Left lobe of liver (tissue), 2 donors: ENCODE results near the gene TAX1BP1. TPM values are rescaled to one million over a fixed set of nuclear protein-coding genes. Genes with fewer than 3 reads are reported as not detected.
"Not testable (repeated sequence)": the region's sequence is repeated elsewhere in the genome, so short reads cannot be mapped to it uniquely, and the experiment has no call there.

Source experiments
- ATAC-seq: fragments of 200-7000 bp; cut with Tn5 transposase; one replicate; pipeline ENCODE4 v1.9.1; 2020; ENCODE audit warnings: mild to moderate bottlenecking, moderate library complexity
- DNase-seq: peaks from one replicate; pipeline ENCODE4 v3.0.0-alpha.2; 2020; ENCODE audit warnings: low spot score
- total RNA-seq: library from RNA; stranded (reverse); gene quantifications from one replicate; pipeline ENCODE4 v1.2.1, GENCODE V29; 2021
- donor health status: DM: no; HTN: no; CAD: no; lungs with moderate emphysema.
- donor health status: DM: no; HTN: yes; CAD: no.

Gene TAX1BP1
- total RNA-seq, 1 donor from 2014 or later = 32.4 TPM

- DNase-seq (no peak), ATAC-seq (no peak)
Observed at GRCh38 chr7:27840760-27841364, 100.9 kb downstream of the TAX1BP1 start.

- DNase-seq (no peak), ATAC-seq (no peak)
Observed at GRCh38 chr7:27842094-27842692, 102.2 kb downstream of the TAX1BP1 start.

GRCh38 chr7:27842851-27843250 lies 102.9 kb downstream of the TAX1BP1 start:
- no peak for DNase-seq
- ATAC-seq = no peak

GRCh38 chr7:27843584-27844305 lies 103.8 kb downstream of the TAX1BP1 start:
- no peak for ATAC-seq
- DNase-seq = no peak

- ATAC-seq = no peak
Observed at GRCh38 chr7:27846388-27846787, 106.4 kb downstream of the TAX1BP1 start.

GRCh38 chr7:27850531-27850930 lies 110.6 kb downstream of the TAX1BP1 start:
- no peak for DNase-seq
- ATAC-seq = no peak

More at GRCh38 chr7:27846388-27846787, 106.4 kb downstream of the TAX1BP1 start:
- DNase-seq = no peak

- ATAC-seq, DNase-seq: not testable (repeated sequence)
Observed at GRCh38 chr7:27856703-27857485, 116.9 kb downstream of the TAX1BP1 start.

- DNase-seq = no peak
- no peak for ATAC-seq
Observed at GRCh38 chr7:27860800-27861199, 120.8 kb downstream of the TAX1BP1 start.

- DNase-seq (no peak), ATAC-seq (no peak)
Observed at GRCh38 chr7:27861747-27862146, 121.8 kb downstream of the TAX1BP1 start.

GRCh38 chr7:27863880-27864279 lies 123.9 kb downstream of the TAX1BP1 start:
- DNase-seq (no peak), ATAC-seq (no peak)

- DNase-seq = no peak
Observed at GRCh38 chr7:27866256-27866655, 126.3 kb downstream of the TAX1BP1 start.

GRCh38 chr7:27866828-27867672 lies 127.1 kb downstream of the TAX1BP1 start:
- ATAC-seq = no peak
- DNase-seq = no peak

More at GRCh38 chr7:27866256-27866655, 126.3 kb downstream of the TAX1BP1 start:
- ATAC-seq = no peak

- DNase-seq = no peak
- no peak for ATAC-seq
Observed at GRCh38 chr7:27868131-27868550, 128.2 kb downstream of the TAX1BP1 start.

- DNase-seq = no peak
- no peak for ATAC-seq
Observed at GRCh38 chr7:27869056-27869455, 129.1 kb downstream of the TAX1BP1 start.

- no peak for DNase-seq
Observed at GRCh38 chr7:27870595-27870994, 130.6 kb downstream of the TAX1BP1 start.

GRCh38 chr7:27871086-27871485 lies 131.1 kb downstream of the TAX1BP1 start:
- no peak for ATAC-seq

More at GRCh38 chr7:27870595-27870994, 130.6 kb downstream of the TAX1BP1 start:
- ATAC-seq = no peak

GRCh38 chr7:27871866-27872265 lies 131.9 kb downstream of the TAX1BP1 start:
- ATAC-seq = no peak
- DNase-seq = no peak

More at GRCh38 chr7:27871086-27871485, 131.1 kb downstream of the TAX1BP1 start:
- DNase-seq = no peak

GRCh38 chr7:27872356-27873275 lies 132.7 kb downstream of the TAX1BP1 start:
- ATAC-seq (no peak), DNase-seq (no peak)
